GM19397 (cell line): Measurements from ENCODE around the gene CHST12.
"Not testable (repeated sequence)": the region's sequence is repeated elsewhere in the genome, so short reads cannot be mapped to it uniquely, and the experiment has no call there.

Experiments used
- ATAC-seq: cut with Tn5 transposase; IDR thresholded peaks from one replicate; pipeline ENCODE4 v1.9.1; 2021; ENCODE audit warnings: mild to moderate bottlenecking, moderate library complexity; ENCODE audit not compliant: unreplicated experiment

Gene CHST12

GRCh38 chr7:2403718-2404648 is 572 bp downstream of the CHST12 start:
- peak; percentile 5 for ATAC-seq

GRCh38 chr7:2404714-2405119 is 1.3 kb downstream of the CHST12 start:
- ATAC-seq, result no peak

DNA sequence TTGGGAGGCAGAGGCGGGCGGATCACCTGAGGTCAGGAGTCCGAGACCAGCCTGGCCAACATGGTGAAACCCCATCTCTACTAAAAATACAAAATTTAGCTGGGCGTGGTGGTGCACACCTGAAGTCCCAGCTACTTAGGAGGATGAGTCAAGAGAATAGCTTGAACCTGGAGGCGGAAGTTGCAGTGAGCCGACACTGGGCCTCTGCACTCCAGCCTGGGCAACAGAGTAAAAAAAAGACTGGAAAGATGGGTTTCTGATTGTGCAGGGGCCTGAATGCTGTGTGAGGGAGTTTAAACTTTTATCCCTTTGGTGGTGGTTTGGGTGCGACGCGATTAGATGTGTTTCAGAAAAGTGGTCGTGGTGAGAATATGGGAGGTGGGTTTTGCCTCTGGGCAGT is 1.8 kb downstream of the CHST12 start:
- no peak for ATAC-seq

DNA sequence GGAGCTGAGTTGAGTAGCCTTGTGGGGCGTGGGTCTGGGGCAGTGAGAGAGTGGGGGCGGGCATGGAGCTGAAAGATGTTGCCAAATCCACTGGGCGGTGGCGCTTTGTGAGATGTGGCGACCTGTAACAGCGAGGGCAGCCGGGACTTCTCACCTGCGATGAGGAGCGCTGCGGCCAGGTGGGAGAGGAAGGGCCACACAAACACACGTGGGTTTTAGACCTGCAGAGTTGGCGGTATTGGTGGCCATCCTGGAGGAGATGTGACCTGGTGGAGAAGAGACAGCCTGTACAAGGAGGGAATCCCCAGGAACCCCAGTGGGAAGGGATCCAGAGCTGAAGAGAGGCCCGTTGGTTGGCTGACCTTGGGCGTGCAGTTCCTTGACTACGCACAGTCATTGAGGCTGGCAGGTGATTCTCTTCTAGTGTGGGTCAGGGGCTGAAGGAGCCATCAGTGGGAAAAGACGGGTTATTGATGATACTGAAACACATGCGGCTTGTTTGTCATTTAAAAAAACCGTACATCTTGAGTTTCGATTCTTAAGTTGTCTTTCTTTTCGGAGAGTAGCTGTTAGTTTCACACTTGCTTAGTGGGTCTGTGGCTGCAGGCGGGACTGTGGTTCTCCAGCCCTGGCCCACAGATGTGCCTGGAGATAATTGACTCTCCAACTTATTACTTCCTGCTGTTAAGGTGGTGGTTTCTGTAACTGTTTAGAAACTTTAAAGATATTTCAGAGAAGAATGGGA is 2.4 kb downstream of the CHST12 start:
- peak; percentile 38 for ATAC-seq

- ATAC-seq, result no peak
These were observed 6.5 kb downstream of the CHST12 start for GRCh38 chr7:2409745-2410414.

- ATAC-seq, result no peak
These were observed 7.6 kb downstream of the CHST12 start for GRCh38 chr7:2411049-2411448.

DNA sequence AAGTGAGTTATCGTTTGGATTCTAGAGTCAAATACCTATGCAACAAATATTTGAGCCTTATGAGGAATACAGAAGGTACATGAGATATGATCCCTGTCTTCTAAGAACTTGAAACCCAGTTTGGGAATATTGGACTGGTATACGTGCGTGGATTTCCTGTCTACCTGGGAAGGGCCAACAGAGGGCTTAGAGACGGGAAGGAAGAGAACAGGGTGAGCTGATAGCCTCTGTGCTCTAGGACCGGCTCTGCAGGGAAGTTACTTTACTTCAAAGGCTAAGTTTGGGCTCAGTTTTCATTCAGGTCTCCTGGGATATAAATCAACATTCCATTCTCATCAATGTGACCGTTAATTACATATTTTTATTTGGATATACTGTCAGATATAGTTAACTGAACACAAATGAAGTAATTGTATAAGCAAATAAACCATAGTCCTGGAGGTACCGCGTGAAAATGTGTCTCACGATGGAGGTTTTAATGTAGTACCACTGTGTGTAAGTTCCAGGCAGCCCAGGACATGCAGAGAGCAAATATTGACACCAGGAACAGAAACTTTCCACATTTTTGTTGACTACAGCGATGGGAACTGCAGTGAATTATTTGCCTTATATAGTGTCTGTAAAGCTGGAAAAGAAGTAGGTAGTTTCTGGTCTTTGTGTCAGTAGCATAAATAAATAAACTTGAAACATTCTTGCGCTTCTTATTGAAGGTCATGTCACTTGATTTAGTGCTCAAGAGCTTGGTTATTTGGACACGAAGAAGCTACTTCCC is 8.6 kb downstream of the CHST12 start:
- no peak for ATAC-seq

DNA sequence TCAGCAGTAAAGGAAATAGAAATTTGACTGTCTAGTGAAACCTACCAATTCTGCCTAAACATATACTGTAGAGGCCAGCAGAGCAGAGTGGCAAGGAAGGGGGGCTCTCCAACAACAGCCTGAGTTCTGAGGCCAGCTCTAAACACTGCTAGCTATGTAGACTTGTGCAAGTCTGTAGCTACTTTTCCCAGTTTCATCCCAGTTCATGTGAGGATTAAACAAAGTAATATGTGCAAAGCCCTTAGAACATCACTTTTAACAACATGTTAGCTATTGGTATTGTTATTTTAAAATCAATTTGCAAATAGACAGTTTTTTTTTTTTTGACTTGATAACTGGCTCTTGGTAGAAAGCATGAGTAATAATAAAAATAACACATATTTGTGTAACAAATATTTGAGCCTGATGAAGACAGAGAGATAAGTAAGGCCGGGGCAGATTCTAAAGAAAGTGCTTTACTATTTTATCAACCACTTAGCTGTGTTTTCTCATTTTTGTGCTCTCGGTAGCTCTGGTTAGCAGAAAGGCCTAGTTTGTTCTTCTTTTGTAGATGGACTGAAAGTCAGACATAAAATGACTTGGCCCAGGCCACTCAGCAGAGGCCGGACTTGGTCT is 9.3 kb downstream of the CHST12 start:
- ATAC-seq, result no peak

DNA sequence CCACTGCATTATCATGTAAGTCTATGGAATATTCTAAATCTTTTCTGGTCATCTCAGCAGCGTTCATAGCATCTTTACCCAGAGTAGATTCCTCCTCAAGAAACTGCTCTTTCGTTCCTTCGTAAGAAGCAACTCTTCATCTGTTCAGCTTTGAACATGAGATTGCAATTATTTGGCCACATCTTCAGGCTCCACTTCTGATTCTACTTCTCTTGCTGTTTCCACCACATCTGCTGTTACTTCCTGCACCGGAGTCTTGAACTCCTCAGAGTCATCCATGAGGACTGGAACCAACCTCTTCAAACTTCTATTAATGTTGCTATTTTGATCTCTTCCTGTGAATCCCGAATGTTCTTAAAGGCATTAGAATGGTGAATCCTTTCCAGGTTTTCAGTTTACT is 12.7 kb downstream of the CHST12 start:
- ATAC-seq, result no peak

DNA sequence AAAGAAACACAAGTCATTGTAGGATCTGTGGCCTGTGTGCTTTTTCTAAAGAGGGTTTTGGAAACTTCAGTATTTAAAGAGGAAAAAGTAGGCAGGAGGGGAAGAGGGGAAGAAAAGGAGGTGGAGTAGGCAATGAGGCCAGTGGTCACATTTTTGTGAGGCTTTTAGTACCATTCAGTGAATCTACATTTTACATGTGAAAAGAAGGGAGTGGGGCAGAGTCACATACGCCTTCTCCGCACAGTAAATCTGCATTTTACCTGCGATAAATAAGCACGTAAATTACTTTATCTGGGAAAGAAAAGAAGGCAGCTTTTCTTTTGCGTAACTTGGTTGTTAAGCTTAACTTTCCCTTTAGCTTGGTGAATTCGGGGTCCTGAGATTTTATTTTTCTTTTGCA is 13.2 kb downstream of the CHST12 start:
- no peak for ATAC-seq

GRCh38 chr7:2417178-2417577 is 13.8 kb downstream of the CHST12 start:
- ATAC-seq, result not testable (repeated sequence)

- ATAC-seq, result no peak
These were observed 14.6 kb downstream of the CHST12 start for GRCh38 chr7:2417981-2418481.

- no peak for ATAC-seq
These were observed 17.0 kb downstream of the CHST12 start for GRCh38 chr7:2420216-2420933.

DNA sequence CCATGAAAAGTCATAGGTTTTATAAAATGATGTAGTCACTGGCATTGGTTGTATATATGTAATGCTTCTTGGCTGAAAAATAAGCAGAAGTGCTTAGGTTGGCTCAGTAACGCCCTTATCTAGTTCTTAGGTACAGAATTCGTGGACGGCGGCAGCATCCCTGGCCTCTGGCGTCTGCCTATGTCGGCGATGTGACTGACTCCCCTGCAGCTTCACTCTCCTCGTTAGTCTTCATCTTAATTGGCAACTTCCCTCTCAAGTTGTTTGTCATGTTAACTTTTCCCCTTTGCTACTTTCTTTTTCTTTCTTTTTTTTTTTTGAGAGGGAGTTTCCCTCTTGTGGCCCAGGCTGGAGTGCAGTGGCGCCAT is 18.5 kb downstream of the CHST12 start:
- ATAC-seq, result no peak

DNA sequence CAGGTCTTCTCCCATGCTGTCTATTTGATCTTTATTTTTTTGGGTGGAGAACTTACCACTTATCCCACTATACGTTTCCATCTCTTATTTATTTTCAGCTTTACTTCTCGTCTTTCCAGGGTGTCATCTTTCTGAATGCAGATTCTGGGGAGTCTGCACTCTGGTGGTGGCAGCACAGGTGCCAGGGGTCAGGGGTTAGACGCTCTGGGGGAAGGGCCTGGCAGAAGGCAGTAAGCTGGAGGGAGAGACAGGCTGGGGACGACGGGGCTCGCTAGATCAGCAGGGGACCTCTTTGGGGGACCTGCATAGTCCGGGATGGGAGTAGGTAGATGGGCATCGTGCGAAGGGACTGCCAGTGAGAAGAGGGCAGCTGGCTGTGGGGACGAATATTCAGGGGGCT is 22.3 kb downstream of the CHST12 start:
- no peak for ATAC-seq

DNA sequence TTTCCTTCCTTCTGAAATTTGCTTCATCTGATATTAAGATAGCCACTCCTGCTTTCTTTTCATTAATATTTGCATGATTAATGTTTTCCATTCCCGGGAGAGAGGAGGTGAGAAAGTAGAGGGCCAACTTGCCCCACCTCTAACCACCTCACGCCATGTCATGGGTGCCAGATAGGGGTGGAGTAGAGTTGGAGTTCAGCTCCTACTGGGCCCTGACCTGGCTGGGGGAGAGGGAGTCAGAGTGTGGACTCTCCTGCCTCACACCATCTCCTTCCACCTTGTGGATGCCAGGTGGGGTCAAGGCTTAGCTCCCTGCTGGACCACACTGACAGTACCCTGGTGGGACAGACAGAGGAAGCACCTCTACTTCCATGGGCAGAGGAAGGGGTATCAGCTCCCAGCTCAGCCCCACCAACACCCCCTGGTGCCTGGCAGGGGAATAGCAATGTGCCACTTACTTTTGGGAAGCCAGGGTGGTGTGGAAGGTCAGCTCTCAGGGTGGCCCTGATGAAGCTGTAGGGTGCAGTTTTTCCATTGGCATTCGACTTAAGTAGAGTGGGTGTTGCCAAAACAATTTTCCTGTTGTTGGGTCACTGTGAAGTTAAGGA is 28.0 kb downstream of the CHST12 start:
- ATAC-seq, result no peak

DNA sequence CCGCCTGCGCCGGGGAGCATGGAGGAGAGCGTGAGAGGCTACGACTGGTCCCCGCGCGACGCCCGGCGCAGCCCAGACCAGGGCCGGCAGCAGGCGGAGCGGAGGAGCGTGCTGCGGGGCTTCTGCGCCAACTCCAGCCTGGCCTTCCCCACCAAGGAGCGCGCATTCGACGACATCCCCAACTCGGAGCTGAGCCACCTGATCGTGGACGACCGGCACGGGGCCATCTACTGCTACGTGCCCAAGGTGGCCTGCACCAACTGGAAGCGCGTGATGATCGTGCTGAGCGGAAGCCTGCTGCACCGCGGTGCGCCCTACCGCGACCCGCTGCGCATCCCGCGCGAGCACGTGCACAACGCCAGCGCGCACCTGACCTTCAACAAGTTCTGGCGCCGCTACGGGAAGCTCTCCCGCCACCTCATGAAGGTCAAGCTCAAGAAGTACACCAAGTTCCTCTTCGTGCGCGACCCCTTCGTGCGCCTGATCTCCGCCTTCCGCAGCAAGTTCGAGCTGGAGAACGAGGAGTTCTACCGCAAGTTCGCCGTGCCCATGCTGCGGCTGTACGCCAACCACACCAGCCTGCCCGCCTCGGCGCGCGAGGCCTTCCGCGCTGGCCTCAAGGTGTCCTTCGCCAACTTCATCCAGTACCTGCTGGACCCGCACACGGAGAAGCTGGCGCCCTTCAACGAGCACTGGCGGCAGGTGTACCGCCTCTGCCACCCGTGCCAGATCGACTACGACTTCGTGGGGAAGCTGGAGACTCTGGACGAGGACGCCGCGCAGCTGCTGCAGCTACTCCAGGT is 29.7 kb downstream of the CHST12 start:
- no peak for ATAC-seq
